ENCODE data around the gene CD22.

GRCh38 chr19:35302446-35302845 lies 26.5 kb upstream of the CD22 start:
- no peak for TF ChIP-seq CTCF (IDR thresholded peaks at IDR 0.05; ENCODE audit: extremely low read depth in 1 of 2, insufficient read depth in 1 of 2, low read depth in 1 of 2, low read length in 2 of 2)
- TF ChIP-seq POLR2A (IDR thresholded peaks at IDR 0.05; ENCODE audit: low read depth, low read length), result no peak
